ENCODE measurements around the gene AMPD1.

The AMPD1 gene

DNA sequence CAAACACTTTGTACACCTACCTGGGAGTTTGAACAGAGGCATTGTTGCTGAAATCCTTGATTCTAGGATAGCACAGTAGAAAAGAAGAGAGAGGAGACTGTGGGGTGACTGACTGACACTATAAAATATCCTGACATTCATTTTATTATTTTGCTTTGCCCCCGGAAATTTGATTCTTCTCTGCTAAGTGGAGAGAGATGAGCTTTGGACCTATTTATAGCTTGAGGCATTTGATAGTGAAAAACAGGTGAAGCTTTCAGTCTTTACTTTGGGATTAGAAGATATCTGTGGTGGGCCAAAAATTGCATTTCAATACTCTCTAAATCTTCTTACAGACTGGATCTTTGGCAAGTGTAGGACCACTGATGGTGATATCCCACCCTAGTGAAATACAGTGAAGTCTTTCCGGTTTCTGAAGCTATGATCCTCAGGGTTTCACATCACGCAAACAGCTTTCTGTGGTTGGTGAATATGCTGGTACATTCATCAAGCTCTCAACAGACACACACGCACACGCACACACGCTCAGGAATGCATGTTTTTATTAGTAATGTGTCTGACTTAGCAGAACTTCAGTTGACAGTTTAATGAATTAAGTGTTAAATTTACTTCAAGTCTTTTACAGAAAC is at the start of gene AMPD1:
TSS of gene AMPD1 (minus strand) at position 117 of the 629 bp plus-strand sequence. CDS start at position 42, 75 bp downstream.
- DNase-seq: no peak

DNA sequence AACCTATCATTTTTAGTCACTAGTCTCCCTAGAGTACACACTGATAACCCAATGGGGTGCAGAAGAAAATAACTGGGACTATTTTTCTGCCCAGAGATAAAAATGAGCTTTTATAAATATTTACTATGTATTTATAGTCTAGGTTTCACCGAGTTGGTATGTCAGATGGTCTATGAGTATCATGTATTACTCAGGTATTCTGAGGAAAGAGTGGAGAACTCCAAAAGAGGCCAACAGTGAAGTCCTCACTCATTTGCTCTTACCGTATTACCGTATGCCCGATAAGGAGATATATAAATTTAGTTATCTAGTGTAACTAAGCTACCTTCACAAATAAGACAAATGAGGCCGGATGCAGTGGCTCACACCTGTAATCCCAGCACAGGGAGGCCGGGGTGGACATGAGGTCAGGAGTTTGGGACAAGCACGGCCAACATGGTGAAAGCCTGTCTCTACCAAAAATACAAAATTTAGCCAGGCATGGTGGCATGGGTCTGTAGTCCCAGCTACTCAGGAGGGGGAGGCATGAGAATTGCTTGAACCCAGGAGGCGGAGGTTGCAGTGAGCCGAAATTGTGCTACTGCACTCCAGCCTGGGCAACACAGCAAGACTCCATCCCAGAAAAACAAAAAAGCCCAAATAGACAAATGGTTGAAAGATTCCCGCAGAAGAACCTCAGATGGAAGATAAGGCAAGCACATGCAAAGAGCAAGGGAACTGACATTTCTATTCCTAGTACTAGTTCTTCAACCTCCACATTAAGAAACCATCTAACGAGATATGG is 46.8 kb upstream of the AMPD1 start:
- DNase-seq: no peak

DNA sequence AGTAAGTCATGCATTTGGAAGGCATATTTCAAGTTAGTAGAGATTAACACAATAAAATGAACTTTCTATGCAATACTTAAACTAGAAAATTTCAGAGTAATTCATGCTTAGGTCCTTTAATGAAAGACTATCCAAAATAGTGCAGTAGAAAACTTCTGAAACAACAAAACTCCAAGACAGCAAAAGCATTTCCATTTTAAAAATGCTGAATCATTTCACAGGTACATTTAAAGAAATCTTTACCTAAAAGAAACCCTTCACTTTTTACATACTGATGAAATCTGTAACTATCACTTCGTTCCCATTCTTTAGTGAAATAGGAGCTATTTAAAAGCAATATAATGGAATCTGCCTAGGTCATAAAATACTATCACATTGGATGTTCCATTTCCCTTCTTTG is 45.0 kb upstream of the AMPD1 start:
- no peak for DNase-seq

DNA sequence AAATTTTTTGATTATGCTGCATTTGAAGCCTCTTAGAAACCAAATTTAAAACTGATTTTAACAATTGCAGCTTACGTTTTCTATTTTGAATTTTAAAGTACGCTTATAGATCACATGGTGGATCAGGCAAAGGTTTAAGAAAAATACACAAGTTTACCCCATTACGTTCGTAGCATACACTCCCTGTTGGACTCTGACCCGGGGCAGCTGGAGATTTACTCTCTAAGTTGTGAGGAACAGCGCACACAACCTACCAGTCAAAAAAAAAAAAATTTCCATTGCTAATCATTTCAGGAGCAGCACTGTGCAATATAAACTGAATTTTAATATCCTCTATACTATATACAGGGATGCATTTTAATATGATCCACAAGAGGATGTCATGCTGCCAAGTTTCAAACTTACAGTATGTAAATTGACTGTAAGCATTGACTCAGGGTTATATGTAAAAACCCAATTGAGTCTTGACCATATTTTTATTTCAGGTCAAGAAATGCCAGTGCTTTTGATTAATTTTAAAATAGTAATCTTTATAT is 42.0 kb upstream of the AMPD1 start:
- no peak for DNase-seq

DNA sequence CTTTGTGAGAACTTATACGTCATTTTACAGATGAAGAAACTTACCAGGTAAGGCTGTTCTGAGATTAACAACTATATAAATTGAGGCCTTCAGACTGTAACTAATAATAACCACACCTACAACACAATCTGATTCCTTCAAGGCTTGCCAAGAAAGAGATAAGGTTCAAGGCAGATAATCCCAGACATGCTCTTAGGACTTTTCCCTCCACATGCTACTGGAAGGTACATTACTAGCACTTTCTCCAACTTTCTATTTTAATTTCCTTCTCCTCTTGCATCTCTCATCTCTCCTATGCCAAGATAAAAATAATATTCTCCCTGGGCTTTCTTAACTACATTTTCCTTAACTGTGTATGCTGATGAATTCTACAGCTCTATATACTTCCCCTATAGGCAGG is 40.1 kb upstream of the AMPD1 start:
- no peak for DNase-seq

DNA sequence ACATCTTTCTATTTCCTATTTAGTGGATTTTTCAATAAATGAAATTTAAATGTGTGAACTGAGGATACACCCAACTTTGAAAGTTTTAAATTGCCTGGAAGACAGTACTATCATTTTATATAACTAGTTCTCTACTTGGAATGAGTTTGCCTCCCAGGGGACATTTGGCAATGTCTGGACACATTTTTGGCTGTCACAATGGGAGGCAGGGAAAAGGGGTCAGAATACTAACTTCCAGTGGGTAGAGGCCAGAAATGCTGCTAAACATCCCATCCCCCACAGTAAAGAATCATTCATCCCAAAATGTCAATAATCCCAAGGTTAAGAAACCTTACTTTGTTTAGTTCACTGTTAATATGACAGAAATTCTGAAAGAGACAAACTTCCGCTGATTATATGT is 34.4 kb upstream of the AMPD1 start:
- DNase-seq: no peak

DNA sequence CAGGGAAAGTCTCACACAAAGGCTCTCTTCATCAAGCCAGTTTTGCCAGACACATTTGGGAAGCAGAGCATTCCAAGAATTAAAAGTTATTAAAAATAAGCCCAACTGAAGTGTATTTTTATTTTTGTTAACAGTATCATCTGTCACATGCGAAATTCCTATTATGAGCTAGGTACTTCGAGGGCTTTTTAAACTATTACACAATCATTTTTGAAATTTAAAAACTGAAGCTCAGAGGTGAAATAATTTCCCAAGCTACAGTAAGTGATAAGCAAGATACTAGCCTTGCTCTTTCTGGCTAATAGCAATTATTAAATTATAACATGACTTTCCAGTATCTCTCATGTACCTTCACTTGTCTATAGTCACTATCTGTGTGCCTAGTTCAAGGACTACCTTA is 33.2 kb upstream of the AMPD1 start:
- DNase-seq: no peak

DNA sequence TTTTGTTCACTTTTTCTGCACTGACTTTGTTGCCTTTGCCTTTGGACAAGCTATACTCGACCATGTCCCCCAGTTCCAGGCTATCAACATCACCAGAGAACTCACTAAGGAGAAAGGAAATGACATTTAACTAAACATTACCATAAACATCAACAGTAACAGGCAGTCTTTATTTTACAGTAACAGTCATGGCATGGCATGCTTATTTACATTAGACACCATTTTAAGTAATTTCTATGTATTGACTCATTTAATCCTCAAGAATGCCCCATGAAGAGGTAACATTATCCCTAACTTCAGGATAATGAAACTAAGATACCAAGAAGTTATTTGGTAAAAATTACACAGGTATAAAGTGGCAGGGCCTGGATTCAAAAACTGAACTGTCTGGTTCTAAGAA is 29.9 kb upstream of the AMPD1 start:
- no peak for DNase-seq

DNA sequence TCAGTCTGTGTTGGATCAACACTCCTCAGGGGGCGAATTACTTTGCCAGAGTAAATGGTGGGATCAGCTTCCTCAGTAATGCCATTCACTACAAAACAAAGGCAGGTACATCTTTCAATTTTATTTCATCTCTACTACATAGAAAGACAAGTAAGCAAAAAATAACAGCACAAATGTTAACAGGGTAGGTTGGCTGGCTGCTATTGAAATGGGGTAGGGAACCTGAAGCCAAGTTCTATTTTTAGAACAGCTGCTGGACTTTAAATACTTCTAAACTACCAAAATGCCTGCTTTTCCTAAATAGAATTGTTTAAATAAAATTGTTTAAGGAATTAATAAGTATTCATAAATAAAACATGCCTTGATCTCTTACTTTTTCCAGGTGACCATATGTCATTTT is 28.6 kb upstream of the AMPD1 start:
- DNase-seq: no peak

DNA sequence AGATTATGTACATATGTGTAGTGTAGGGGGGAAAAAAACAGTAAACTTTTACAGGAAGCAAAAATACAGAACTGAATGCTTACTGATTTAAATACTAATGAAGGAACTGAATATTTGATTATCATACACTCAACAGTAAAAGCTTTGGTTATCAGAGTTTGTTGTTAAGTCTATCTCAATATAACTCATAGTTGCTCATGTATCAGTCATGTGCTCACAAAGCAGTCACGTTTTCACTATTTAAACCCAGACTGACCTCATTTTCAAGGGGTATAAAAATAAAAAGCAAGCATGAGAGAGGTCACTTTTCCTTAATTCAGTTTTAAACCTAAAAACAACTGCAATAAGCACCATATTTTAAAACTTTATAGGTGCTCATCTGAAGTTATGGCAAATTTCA is 28.1 kb upstream of the AMPD1 start:
- no peak for DNase-seq

DNA sequence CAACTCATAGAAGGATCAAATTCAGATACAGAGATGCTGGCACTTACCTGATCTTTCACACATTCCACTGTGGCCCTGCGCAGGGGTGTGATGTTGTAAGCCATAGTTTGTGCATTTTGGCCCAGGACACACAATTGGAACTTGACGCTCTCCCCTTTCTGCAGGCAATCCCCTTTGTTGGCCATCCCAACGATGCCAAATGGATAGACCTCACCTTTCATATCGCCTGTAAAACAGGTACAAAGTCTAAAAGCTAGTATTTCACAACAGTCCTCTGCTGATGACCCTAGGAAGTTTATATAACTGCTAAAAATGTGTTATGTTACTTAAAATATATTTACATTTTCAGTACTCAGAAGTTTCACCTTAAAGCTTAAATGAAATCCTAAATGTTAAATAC is 25.1 kb upstream of the AMPD1 start:
- DNase-seq: no peak

DNA sequence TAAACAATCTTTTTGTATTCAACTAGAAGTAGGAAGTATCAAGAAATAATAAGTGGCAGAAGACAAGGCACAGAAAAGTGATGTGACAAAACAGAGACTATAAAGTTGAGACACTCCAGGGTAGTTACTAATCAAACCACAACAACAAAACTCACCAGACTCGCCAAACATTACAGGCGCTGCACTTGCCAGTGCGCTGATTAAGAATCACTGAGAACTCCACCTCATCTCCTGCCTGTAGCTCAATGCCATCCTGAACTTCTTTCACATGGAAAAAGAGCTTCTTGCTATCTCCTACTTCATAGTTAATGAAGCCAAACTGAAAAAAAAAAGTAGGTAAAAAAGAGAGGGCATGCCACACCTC is 24.1 kb upstream of the AMPD1 start:
- DNase-seq: no peak

DNA sequence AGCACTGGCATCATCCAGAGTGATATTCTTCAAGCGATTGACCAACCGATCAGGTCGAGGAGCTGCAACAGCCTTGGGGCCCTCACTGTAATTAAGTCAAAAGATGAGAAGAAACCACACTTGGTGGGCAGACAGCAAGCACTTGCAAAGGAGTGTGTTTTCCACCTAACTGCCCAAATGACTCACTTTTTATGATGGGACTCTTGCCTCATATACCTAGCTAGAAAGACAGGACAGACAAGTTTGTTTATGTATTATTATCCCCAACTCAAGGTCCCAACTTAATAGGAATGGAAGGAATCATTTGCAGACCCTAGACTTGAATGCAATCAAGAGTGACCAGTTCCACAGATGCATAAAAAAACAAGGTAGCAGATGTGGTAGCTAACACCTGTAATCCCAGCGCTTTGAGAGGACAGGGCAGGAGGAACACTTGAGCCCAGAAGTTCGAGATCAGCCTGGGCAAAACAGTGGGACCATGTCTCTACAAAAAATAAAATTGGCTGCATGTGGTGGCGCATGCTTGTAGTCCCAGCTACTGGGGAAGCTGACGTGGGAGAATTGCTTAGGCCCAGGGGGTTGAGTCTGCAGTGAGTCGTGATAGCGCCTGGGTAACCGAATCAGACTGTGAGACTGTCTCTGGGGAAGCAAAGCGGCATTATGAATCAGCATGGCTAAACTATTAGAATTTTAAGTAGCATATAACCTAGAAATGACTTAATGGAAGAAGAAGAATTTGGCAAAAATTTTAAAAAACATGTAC is 23.5 kb upstream of the AMPD1 start:
- no peak for DNase-seq

DNA sequence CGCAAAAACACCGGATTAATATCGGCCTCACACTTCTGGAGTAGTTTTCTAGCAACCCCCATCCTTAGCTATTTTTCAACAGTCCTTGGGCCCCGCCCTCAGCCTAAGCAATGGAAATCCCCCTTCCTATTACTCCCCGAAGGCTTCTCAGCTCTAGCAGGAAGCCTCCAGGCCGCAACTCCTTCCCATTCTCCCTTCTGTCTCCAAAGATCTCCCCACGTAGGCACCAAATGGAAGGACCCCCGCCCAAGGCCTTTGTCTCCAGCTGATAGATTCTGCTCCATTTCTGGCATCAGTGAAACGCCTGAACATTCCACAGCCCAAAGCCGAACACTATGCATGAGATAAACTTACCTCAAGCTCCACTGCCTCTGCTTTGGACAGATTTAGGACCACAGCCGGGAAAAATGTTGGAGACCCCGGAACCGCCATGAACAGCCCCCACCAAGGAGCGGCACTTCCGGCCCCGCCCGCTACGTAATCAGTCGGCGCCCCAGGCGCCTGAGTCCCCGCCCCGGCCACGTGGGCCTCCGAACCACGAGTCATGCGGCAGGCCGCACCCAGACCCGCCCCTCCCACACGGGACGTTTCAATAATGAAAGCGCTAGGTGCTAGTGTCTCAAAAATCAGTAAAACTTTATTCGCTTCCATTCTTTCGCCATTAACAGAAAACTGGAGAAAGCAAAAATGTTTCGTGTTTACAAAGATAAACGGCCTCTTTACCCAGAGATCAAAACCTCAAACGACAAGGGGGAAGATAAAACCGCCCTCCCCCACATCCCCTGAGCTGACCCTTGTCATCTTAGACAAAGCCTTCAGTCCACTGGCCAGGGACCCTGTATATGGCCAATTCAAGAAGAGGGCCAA is 21.2 kb upstream of the AMPD1 start, which contains the start of gene NRAS:
TSS of gene NRAS (minus strand) at position 468 of the 867 bp plus-strand sequence. CDS start 611 bp downstream, outside the sequence.
- DNase-seq: peak; percentile 94 to 95

DNA sequence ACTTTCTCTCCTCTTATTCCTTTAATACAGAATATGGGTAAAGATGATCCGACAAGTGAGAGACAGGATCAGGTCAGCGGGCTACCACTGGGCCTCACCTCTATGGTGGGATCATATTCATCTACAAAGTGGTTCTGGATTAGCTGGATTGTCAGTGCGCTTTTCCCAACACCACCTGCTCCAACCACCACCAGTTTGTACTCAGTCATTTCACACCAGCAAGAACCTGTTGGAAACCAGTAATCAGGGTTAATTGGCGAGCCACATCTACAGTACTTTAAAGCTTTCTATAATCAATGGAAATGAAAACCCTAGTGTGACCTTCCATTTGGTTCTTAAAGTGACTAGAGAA is 20.6 kb upstream of the AMPD1 start:
- DNase-seq: no peak

DNA sequence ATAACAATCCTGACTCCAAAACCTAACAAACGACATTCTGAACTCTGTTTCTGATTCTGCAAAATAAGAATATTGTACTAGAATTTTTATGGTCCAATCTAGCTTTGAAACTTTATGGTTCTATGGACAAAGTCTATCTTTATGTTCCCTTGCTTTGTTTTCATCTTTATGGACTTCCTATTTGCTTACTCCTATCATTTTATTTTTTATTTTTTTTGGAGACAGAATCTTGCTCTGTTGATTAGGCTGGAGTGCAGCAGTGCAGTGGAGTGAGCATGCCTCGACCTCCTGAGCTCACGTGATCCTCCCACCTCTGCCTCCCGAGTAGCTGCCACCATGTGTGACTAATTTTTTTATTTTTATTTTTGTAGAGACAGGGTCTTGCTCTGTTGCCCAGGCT is 17.6 kb upstream of the AMPD1 start:
- no peak for DNase-seq

DNA sequence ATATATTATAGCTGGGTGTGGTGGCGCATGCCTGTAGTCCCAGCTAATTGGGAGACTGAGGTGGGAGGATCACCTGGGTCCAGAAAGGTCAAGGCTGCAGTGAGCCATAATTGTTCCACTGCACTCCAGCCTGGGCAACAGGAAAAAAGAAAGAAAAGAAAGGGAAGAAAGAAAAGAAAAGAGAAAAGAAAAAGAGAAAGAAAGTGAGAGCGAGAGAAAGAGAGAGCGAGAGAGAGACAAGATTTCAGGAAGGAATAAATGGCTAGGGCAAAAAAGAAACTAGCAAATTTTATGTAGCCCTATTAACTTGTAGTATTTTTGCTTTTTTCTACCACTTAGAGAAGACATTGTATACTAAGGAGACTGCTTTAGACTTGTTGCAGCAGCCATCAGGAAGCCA is 15.0 kb upstream of the AMPD1 start:
- DNase-seq: no peak

DNA sequence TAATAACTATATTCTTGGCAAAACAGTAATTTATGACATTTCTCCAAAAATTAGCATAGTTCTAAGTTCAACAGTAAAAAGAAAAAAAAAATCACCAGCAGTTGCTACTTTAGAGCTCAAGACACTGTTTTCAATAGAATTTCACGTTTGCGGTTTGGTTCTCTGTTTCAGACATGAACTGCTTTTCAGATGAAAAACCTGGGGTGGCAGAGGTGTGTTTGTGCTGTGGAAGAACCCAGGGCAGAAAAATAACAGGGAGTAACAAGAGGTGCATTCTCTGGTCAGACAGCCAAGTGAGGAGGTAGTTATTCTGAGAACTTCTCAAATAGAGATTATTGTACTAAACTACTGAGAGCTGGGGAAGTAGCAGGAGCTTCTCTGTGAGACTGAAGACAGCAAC is 12.3 kb upstream of the AMPD1 start:
- DNase-seq: no peak

DNA sequence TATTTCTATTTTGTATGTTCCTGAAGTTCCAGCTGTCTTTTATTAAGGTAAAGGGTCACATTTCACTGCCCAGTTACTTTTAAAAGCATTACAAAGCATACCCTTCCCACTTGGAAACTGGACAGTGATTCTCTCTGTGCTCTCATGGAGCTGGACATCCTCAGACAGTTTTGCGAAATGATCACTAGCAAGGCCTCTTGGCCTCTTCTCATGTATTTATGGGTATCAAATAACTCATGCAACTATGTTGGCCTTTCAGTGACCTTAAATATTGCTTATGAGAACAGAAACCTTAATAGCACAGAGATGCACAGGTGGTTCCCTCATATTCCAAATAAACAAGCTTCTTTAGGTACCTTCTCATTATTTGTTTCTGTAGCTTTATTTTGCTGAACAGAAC is 7.9 kb upstream of the AMPD1 start:
- DNase-seq: no peak

DNA sequence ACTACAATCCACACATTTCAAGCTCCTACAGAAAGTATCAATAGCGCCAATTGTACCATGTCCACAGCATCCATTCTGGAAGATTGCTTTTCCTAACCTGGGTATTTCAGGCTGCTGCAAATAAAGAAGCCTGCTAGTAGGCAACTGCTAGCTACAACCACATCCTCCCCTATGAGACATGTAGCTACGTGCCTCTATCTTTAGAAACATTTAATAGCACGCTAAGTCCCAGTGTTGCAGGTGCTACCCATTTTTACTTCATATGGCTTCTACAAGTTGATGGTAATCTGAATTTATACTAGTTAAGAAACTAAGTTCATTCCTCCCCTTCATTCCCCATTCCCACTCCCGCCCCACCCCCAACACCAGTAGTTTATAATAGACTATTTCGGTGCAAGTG is 7.4 kb upstream of the AMPD1 start:
- no peak for DNase-seq

DNA sequence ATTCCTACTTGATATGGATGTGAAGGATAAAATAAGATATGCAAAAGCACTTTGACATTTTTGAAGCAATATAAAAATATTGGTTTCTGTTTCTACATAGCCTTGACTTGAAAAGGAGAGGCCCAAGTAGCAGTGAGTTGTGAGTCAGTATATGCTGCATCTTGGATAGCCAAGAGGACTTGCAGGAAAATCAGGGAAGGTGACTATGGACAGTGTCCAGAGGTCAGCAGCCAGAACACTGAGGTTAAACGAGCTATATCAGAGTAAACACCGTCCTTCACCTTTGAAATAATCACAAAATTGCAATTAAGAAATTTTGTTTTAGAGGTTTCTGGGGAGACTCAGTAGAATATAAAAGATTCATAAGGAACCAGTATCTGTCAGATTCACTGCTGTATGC is 6.6 kb upstream of the AMPD1 start:
- no peak for DNase-seq

DNA sequence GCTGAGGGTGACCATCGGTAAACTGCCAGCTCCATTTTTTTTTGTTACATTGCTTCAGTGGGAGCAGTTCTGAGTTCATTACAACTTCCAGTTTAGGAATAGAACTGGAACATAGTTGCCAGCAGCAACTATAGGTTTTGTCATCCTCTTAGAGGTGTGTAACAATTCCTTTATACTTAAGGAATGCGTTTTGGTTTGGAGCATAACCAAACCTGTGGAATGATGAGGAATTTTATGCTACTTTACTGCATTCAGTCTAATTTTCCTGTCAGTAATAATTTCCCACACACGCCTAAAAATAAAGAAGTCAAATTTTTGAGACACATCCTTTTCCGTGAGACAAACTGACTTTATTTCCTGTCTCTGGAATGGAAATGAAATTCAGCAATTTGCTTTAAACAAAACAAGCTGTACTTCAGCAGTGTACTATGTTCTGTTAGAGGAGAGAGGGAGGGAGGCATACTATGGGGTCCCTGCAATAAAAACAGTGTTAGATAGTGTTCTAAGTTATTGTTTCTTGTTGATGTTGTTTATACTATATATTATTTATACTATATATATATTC is 4.8 kb upstream of the AMPD1 start:
- no peak for DNase-seq

DNA sequence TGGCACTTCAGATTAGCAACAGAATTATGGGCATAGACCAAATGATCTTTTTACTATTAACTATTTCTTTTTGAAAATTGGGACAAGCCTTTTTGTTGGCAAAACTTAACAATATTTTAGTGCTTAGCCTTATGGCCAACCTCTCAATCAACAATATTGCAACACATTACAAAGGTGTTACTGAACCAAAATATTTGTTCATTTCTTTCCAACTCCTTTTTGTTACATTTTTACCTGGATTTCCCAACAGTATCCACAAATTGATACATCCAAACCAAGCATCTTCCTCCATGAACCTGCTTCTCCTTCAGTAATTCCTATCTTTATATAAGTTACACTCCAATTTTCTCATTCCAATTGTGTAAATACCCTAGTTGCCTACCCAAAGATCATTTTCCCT is 1.5 kb upstream of the AMPD1 start:
- DNase-seq: no peak

All from CD4-positive, alpha-beta T cell treated with Interferon alpha-2 for 1 hour (primary cell).